GM23338 (cell line): ENCODE results near the gene TLCD3B. TPM values are rescaled to one million over a fixed set of nuclear protein-coding genes. Genes with fewer than 3 reads are reported as not detected.

Source experiments
- ATAC-seq: fragments of 200-7000 bp; cut with Tn5 transposase; 3 replicates; pipeline ENCODE4 v1.9.1; 2020
- DNase-seq: peaks from one replicate; pipeline ENCODE4 v3.0.0-alpha.2; 2015; ENCODE audit warnings: low spot score
- H2AFZ ChIP-seq: fragments of 200-600 bp; sonication (generic); 2 replicates; pipeline ENCODE4 v1.8.0; 2016; ENCODE audit warnings: antibody characterized with exemption, mild to moderate bottlenecking, moderate library complexity
- H3F3A ChIP-seq: fragments of 200-600 bp; sonication (generic); replicated peaks from 2 replicates; pipeline ENCODE4 v1.8.0; 2017; ENCODE audit warnings: antibody characterized with exemption, mixed run types, low read depth
- H3K27ac ChIP-seq: fragments of 200-600 bp; sonication (generic); 2 replicates; pipeline ENCODE4 v1.6.1; 2016; ENCODE audit warnings: low read depth
- H3K27me3 ChIP-seq: fragments of 200-600 bp; sonication (generic); 2 replicates; pipeline ENCODE4 v1.8.0; 2016; ENCODE audit warnings: mild to moderate bottlenecking, mixed run types, moderate library complexity; ENCODE audit not compliant: insufficient read depth
- H3K36me3 ChIP-seq: fragments of 200-600 bp; sonication (generic); 2 replicates; pipeline ENCODE4 v1.8.0; 2016; ENCODE audit warnings: mild to moderate bottlenecking; ENCODE audit not compliant: insufficient read depth
- H3K4me1 ChIP-seq: fragments of 200-600 bp; sonication (generic); 2 replicates; pipeline ENCODE4 v1.8.0; 2016; ENCODE audit warnings: mild to moderate bottlenecking, moderate library complexity; ENCODE audit not compliant: insufficient read depth
- H3K4me2 ChIP-seq: fragments of 200-600 bp; sonication (generic); 2 replicates; pipeline ENCODE4 v1.7.1; 2017; ENCODE audit warnings: mixed run types
- H3K4me3 ChIP-seq: fragments of 200-600 bp; sonication (generic); 2 replicates; pipeline ENCODE4 v1.6.1; 2016; ENCODE audit warnings: mixed run types
- H3K79me2 ChIP-seq: fragments of 200-600 bp; sonication (generic); replicated peaks from 2 replicates; pipeline ENCODE4 v1.8.0; 2017; ENCODE audit warnings: mild to moderate bottlenecking; ENCODE audit not compliant: insufficient read depth
- H3K9me2 ChIP-seq: fragments of 200-600 bp; sonication (generic); 2 replicates; pipeline ENCODE4 v1.8.0; 2017; ENCODE audit not compliant: insufficient read depth
- H4K20me1 ChIP-seq: fragments of 200-600 bp; sonication (generic); replicated peaks from 2 replicates; pipeline ENCODE4 v1.8.0; 2017; ENCODE audit warnings: mild to moderate bottlenecking; ENCODE audit not compliant: insufficient read depth
- H3K27ac Mint-ChIP-seq: 2 replicates; pipeline ENCODE4 v1.8.0; 2020; ENCODE audit warnings: inconsistent platforms, mild to moderate bottlenecking, moderate library complexity, mixed read lengths
- H3K27me3 Mint-ChIP-seq: 3 replicates; pipeline ENCODE4 v1.8.0; 2022; ENCODE audit warnings: low read depth, mild to moderate bottlenecking, moderate library complexity, mixed read lengths, inconsistent platforms; ENCODE audit not compliant: insufficient read depth, poor library complexity
- H3K36me3 Mint-ChIP-seq: 3 replicates; pipeline ENCODE4 v1.8.0; 2021; ENCODE audit warnings: low read depth, mild to moderate bottlenecking, inconsistent platforms, moderate library complexity, mixed read lengths
- H3K4me1 Mint-ChIP-seq: 3 replicates; pipeline ENCODE4 v1.8.0; 2020; ENCODE audit warnings: mild to moderate bottlenecking, inconsistent platforms, mixed read lengths
- H3K4me3 Mint-ChIP-seq: 3 replicates; pipeline ENCODE4 v1.8.0; 2021; ENCODE audit warnings: moderate library complexity, mild to moderate bottlenecking, inconsistent platforms, mixed read lengths
- H3K9me3 Mint-ChIP-seq: 3 replicates; pipeline ENCODE4 v1.8.0; 2020; ENCODE audit warnings: moderate library complexity, mild to moderate bottlenecking, inconsistent platforms, mixed read lengths
- CREB1 ChIP-seq: fragments of 250-450 bp; sonication (Bioruptor Pico); IDR thresholded peaks from 2 replicates; pipeline ENCODE4 v1.5.0; 2020; ENCODE audit warnings: low read depth, mild to moderate bottlenecking, moderate library complexity
- CTCF ChIP-seq, 2 experiments: fragments of 200-600 bp in 1 of 2; sonication (generic) in 1 of 2; conservative IDR thresholded peaks; 2 replicates each; pipeline versions ENCODE4 v1.5.1 to v1.6.1; 2016 to 2017; ENCODE audit warnings: antibody characterized with exemption in 2 of 2, low read depth in 2 of 2, mild to moderate bottlenecking in 2 of 2, moderate library complexity in 1 of 2
- ETS1 ChIP-seq: IDR thresholded peaks from 2 replicates; pipeline ENCODE4 v1.6.1; 2016; ENCODE audit warnings: antibody characterized with exemption
- EZH2 ChIP-seq: fragments of 200-600 bp; sonication (generic); IDR thresholded peaks from one replicate; pipeline ENCODE4 v1.8.0; 2017; ENCODE audit warnings: antibody characterized with exemption, mild to moderate bottlenecking, low read depth; ENCODE audit not compliant: unreplicated experiment
- EZH2phosphoT487 ChIP-seq: fragments of 200-600 bp; sonication (generic); IDR thresholded peaks from one replicate; pipeline ENCODE4 v1.8.1; 2018; ENCODE audit warnings: antibody characterized with exemption; ENCODE audit not compliant: unreplicated experiment
- JUNB ChIP-seq: IDR thresholded peaks from one replicate; pipeline ENCODE4 v1.6.1; 2016; ENCODE audit warnings: antibody characterized with exemption; ENCODE audit not compliant: unreplicated experiment
- NANOG ChIP-seq: IDR thresholded peaks from 2 replicates; pipeline ENCODE4 v1.6.1; 2016; ENCODE audit warnings: antibody characterized with exemption, borderline replicate concordance
- POLR2AphosphoS5 ChIP-seq: IDR thresholded peaks from 2 replicates; pipeline ENCODE4 v1.6.1; 2016; ENCODE audit warnings: antibody characterized with exemption, low read depth
- REST ChIP-seq: IDR thresholded peaks from one replicate; pipeline ENCODE4 v1.6.1; 2018; ENCODE audit warnings: antibody characterized with exemption; ENCODE audit not compliant: unreplicated experiment
- STAT1 ChIP-seq: IDR thresholded peaks from one replicate; pipeline ENCODE4 v1.6.1; 2016; ENCODE audit warnings: antibody characterized with exemption; ENCODE audit not compliant: unreplicated experiment
- ZNF114 ChIP-seq: fragments of 250-450 bp; sonication (Bioruptor Pico); IDR thresholded peaks from 2 replicates; pipeline ENCODE4 v1.5.0; 2020; ENCODE audit warnings: mild to moderate bottlenecking, moderate library complexity
- ZNF331 ChIP-seq: fragments of 250-450 bp; sonication (Bioruptor Pico); IDR thresholded peaks from 2 replicates; pipeline ENCODE4 v1.5.0; 2020; ENCODE audit warnings: low read depth, mild to moderate bottlenecking, moderate library complexity
- ZNF462 ChIP-seq: fragments of 250-450 bp; sonication (Bioruptor Pico); IDR thresholded peaks from 2 replicates; pipeline ENCODE4 v1.5.0; 2020; ENCODE audit warnings: mild to moderate bottlenecking, moderate library complexity
- polyA plus RNA-seq: library from polyadenylated mRNA; unstranded; fragments of >200 nt; fragmentation: Nextera tagmentation; extraction: Ambion mirVana; gene quantifications from 2 replicates; pipeline ENCODE4 v1.2.1, GENCODE V29; 2016
- total RNA-seq: library from RNA; depleted of rRNA; stranded (reverse); fragments of >200 nt; shearing (Covaris generic); gene quantifications from 2 replicates; pipeline ENCODE4 v1.2.3, GENCODE V29; 2014

The TLCD3B gene
- total and polyA plus RNA-seq, 2 experiments from 2014 or later: 14.2 to 37.4 TPM

- DNase-seq (no peak), ATAC-seq (peak; percentile 61)
- Histone ChIP-seq H3F3A (peaks cover 41% of the 10 kb centered on the region), H3K27ac (peak overlapping the region; percentile 96), H3K79me2 (peaks cover 36% of the 10 kb centered on the region), H3K4me1 (peaks cover 11% of the 10 kb centered on the region), H3K9me2 (no peaks in the 10 kb centered on the region), H2AFZ (peak overlapping the region; percentile 84; the same call in 1 of the 2 replicates), H3K36me3 (peaks cover 12% of the 10 kb centered on the region), H3K4me2 (peak overlapping the region; percentile 99), H4K20me1 (peaks cover 22% of the 10 kb centered on the region; the same call in 1 of the 2 replicates), H3K27me3 (no peaks in the 10 kb centered on the region), H3K4me3 (peak overlapping the region; percentile 97)
- Mint-ChIP-seq H3K27ac (peak overlapping the region; percentile 99), H3K36me3 (peaks cover 36% of the 10 kb centered on the region), H3K4me3 (peak overlapping the region; percentile 96), H3K4me1 (peaks cover 25% of the 10 kb centered on the region), H3K27me3 (peaks cover 26% of the 10 kb centered on the region), H3K9me3 (no peaks in the 10 kb centered on the region; the same call in 2 of the 3 replicates)
- TF ChIP-seq CTCF (conservative IDR thresholded peaks at IDR 0.05; ENCODE audit: low read depth in 2 of 2) (no peak), EZH2phosphoT487 (no peak), ZNF462 (CRISPR knock-in tag) (no peak), REST (no peak), ZNF331 (CRISPR knock-in tag) (no peak), STAT1 (no peak), POLR2AphosphoS5 (no peak), ETS1 (no peak), JUNB (no peak), EZH2 (no peak), NANOG (no peak), CREB1 (CRISPR knock-in tag) (no peak), ZNF114 (CRISPR knock-in tag) (no peak)
Measured at GRCh38 chr16:30064729-30065101, 33.6 kb upstream of the TLCD3B start.
